Uterus (tissue), 2 donors: ENCODE measurements around the gene RIPOR1.

Source experiments
- CTCF ChIP-seq, 4 experiments: fragments of 200-600 bp in 2 of 4; fragments of 450-650 bp in 2 of 4; sonication (generic) in 2 of 4; IDR thresholded peaks; one replicate each; pipeline ENCODE4 v1.5.1; 2016 to 2019; ENCODE audit warnings: antibody characterized with exemption in 4 of 4, mild to moderate bottlenecking in 2 of 4, moderate library complexity in 1 of 4
- POLR2A ChIP-seq, 2 donors: fragments of 450-650 bp; IDR thresholded peaks; one replicate each; pipeline ENCODE4 v1.6.1; 2016; ENCODE audit warnings: antibody characterized with exemption in 2 of 2, mild to moderate bottlenecking in 1 of 2, moderate library complexity in 1 of 2

DNA sequence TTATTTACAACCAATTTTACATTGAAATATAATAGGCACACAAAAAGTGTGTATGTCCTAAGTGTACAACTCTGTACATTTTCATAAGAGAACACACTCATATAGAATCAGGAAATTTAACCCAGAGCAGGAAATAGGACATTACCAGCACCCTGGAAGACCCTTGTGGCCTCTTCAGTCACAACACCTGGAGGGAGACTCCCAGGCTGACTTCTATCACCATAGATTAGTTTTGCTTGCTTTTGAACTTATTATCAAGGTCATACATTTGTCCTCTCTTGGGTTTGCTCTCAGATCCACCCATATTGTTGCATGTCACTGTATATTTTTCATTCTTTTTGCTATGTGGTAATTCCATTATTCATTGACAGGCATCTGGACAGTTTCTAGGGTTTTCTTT lies 5.8 kb downstream of the RIPOR1 start:
- TF ChIP-seq POLR2A (IDR thresholded peaks at IDR 0.05) (no peak), CTCF (IDR thresholded peaks at IDR 0.05) (no peak)
